ENCODE measurements around the gene CEP120. TPM values are rescaled to one million over a fixed set of nuclear protein-coding genes. Genes with fewer than 3 reads are reported as not detected.

Gene CEP120
- polyA plus RNA-seq, 1 donor, result 10.1 TPM

DNA sequence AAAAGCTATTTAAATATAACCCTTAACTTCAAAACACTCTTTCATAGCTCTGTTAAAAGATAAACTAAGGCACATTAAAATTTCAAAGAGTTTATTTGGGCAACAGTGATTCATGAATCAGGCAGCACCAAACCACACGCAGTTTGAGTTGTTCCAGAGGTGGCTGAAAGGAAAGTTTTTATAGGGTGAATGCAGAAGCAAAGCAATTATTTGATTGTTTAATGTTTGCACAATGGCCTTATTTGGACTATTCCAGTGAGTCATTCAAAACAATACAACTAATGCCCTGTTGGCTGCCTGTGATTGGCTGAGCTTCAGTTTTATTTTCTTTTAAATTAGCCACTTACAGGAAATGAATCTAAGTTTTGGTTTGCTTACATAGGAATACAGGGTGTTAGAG, 125.3 kb downstream of the CEP120 start:
- no peak for DNase-seq

DNA sequence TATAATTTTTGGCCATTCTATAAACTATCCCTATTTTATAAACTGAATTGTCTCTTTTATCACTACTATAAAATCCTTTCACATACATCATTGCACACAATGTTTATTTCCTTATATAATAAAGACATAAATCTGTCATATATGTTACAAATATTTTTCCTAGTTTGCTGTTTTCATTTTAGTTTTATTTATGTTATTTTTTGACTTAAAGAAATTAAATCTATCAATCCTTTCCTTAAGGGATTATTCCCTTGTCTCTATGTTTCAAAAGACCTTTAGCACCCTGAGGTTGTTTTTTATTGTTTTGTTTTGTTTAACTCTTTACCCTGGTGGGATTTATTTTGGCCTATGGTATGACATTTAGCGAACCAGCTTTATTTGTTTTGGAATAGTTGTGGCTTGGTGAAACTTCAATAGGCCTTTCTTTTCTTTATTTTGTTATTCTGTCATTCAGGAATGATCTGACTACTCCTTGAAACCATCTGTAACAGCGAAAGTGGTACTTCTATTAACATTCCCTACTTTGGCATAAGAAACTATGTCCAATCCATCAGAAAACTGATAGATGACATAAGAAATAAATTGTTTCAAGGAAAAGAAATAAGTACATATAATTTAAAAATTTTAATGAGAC, 125.9 kb downstream of the CEP120 start:
- DNase-seq, result no peak

Other genes with a start within 250 kb of the CEP120 start
- 20.7 TPM for gene CSNK1G3, start 88.8 kb upstream of the CEP120 start, polyA plus RNA-seq (ENCODE audit: insufficient read length)